SK-N-SH treated with all-trans-retinoic acid at 6 μM for 48 hours (cell line): Measurements from ENCODE around the gene S100P.

Experiments
- ATAC-seq: fragments of 200-7000 bp; cut with Tn5 transposase; 3 replicates; pipeline ENCODE4 v1.9.1; 2020; ENCODE audit warnings: mild to moderate bottlenecking, moderate library complexity
- ARNTL ChIP-seq: fragments of 450-650 bp; formaldehyde crosslinking; IDR thresholded peaks from 2 replicates; pipeline ENCODE4 v1.5.0; 2020; ENCODE audit warnings: low read depth, mild to moderate bottlenecking, moderate library complexity, borderline replicate concordance
- BACH2 ChIP-seq: fragments of 250-450 bp; sonication (Bioruptor Pico); IDR thresholded peaks from 2 replicates; pipeline ENCODE4 v1.9.0; 2021; ENCODE audit warnings: mild to moderate bottlenecking, borderline replicate concordance
- CREB5 ChIP-seq: fragments of 250-450 bp; sonication (Bioruptor Pico); IDR thresholded peaks from 2 replicates; pipeline ENCODE4 v1.5.1; 2020; ENCODE audit warnings: low read depth, mild to moderate bottlenecking, moderate library complexity
- CSDC2 ChIP-seq: fragments of 250-450 bp; sonication (Bioruptor Pico); IDR thresholded peaks from 2 replicates; pipeline ENCODE4 v1.5.0; 2020; ENCODE audit warnings: mild to moderate bottlenecking, moderate library complexity
- CSRNP3 ChIP-seq: fragments of 250-450 bp; sonication (Bioruptor Pico); IDR thresholded peaks from 2 replicates; pipeline ENCODE4 v1.5.1; 2021; ENCODE audit warnings: mild to moderate bottlenecking, moderate library complexity
- ESRRG ChIP-seq: fragments of 250-450 bp; sonication (Bioruptor Pico); IDR thresholded peaks from 2 replicates; pipeline ENCODE4 v1.6.1; 2021; ENCODE audit warnings: mild to moderate bottlenecking
- GLIS3 ChIP-seq: fragments of 250-450 bp; sonication (Bioruptor Pico); IDR thresholded peaks from 2 replicates; pipeline ENCODE4 v1.5.0; 2020; ENCODE audit warnings: mild to moderate bottlenecking, moderate library complexity
- ISL1 ChIP-seq: fragments of 250-450 bp; sonication (Bioruptor Pico); IDR thresholded peaks from 2 replicates; pipeline ENCODE4 v2.1.2; 2022; ENCODE audit warnings: mild to moderate bottlenecking, moderate library complexity
- OSR1 ChIP-seq: fragments of 250-450 bp; sonication (Bioruptor Pico); IDR thresholded peaks from 2 replicates; pipeline ENCODE4 v1.8.0; 2022; ENCODE audit warnings: moderate library complexity, mild to moderate bottlenecking, inconsistent platforms
- POU6F1 ChIP-seq: fragments of 250-450 bp; sonication (Bioruptor Pico); IDR thresholded peaks from 2 replicates; pipeline ENCODE4 v1.8.0; 2021; ENCODE audit warnings: low read depth, mild to moderate bottlenecking, moderate library complexity, borderline replicate concordance
- PPARA ChIP-seq: fragments of 250-450 bp; sonication (Bioruptor Pico); IDR thresholded peaks from 2 replicates; pipeline ENCODE4 v1.5.0; 2020; ENCODE audit warnings: mild to moderate bottlenecking, borderline replicate concordance
- RARB ChIP-seq: fragments of 250-450 bp; sonication (Bioruptor Pico); IDR thresholded peaks from 2 replicates; pipeline ENCODE4 v1.8.0; 2021; ENCODE audit warnings: mild to moderate bottlenecking, moderate library complexity
- SNAI2 ChIP-seq: fragments of 250-450 bp; sonication (Bioruptor Pico); IDR thresholded peaks from 2 replicates; pipeline ENCODE4 v1.5.0; 2020; ENCODE audit warnings: mild to moderate bottlenecking, moderate library complexity
- TCF4 ChIP-seq: fragments of 250-450 bp; sonication (Bioruptor Pico); IDR thresholded peaks from 2 replicates; pipeline ENCODE4 v1.8.0; 2021; ENCODE audit warnings: mild to moderate bottlenecking, moderate library complexity, borderline replicate concordance
- TOX ChIP-seq: fragments of 250-450 bp; sonication (Bioruptor Pico); IDR thresholded peaks from 2 replicates; pipeline ENCODE4 v1.8.0; 2021; ENCODE audit warnings: mild to moderate bottlenecking, moderate library complexity, borderline replicate concordance
- TSHZ2 ChIP-seq: fragments of 250-450 bp; sonication (Bioruptor Pico); IDR thresholded peaks from 2 replicates; pipeline ENCODE4 v1.5.0; 2020; ENCODE audit warnings: mild to moderate bottlenecking, moderate library complexity
- ZFP3 ChIP-seq: fragments of 250-450 bp; sonication (Bioruptor Pico); IDR thresholded peaks from 2 replicates; pipeline ENCODE4 v1.5.0; 2020; ENCODE audit warnings: mild to moderate bottlenecking, moderate library complexity
- ZFP30 ChIP-seq: fragments of 450-650 bp; formaldehyde crosslinking; IDR thresholded peaks from 2 replicates; pipeline ENCODE4 v1.5.0; 2022; ENCODE audit warnings: mild to moderate bottlenecking, moderate library complexity
- ZNF565 ChIP-seq: fragments of 450-650 bp; formaldehyde crosslinking; conservative IDR thresholded peaks from 2 replicates; pipeline ENCODE4 v1.5.0; 2020; ENCODE audit warnings: low read depth, mild to moderate bottlenecking, moderate library complexity
- ZNF70 ChIP-seq: fragments of 450-650 bp; formaldehyde crosslinking; IDR thresholded peaks from 2 replicates; pipeline ENCODE4 v1.5.0; 2020; ENCODE audit warnings: mild to moderate bottlenecking, moderate library complexity
- ZNF8 ChIP-seq: fragments of 450-650 bp; formaldehyde crosslinking; IDR thresholded peaks from 2 replicates; pipeline ENCODE4 v1.5.0; 2020; ENCODE audit warnings: mild to moderate bottlenecking, moderate library complexity

Gene S100P

GRCh38 chr4:6727943-6728250, 34.2 kb downstream of the S100P start:
- no peak for ATAC-seq
- TF ChIP-seq TOX (CRISPR knock-in tag): no peak
- TF ChIP-seq OSR1 (CRISPR knock-in tag): no peak
- TF ChIP-seq RARB (CRISPR knock-in tag): no peak
- no peak for TF ChIP-seq CREB5 (CRISPR knock-in tag)
- TF ChIP-seq TCF4 (CRISPR knock-in tag): no peak
- no peak for TF ChIP-seq GLIS3
- TF ChIP-seq ZNF565 (CRISPR knock-in tag): no peak
- TF ChIP-seq ARNTL (CRISPR knock-in tag): no peak
- TF ChIP-seq BACH2 (CRISPR knock-in tag): no peak
- no peak for TF ChIP-seq ZFP3
- no peak for TF ChIP-seq CSDC2 (CRISPR knock-in tag)
- TF ChIP-seq ZNF70: no peak
- TF ChIP-seq TSHZ2: no peak
- TF ChIP-seq PPARA (CRISPR knock-in tag): no peak
- TF ChIP-seq ZNF8: no peak
- TF ChIP-seq POU6F1 (CRISPR knock-in tag): no peak

GRCh38 chr4:6728320-6729029, 34.8 kb downstream of the S100P start:
- TF ChIP-seq ZNF70 (no peak), ZFP3 (no peak), GLIS3 (no peak), ISL1 (CRISPR knock-in tag) (no peak), SNAI2 (CRISPR knock-in tag) (no peak), ZNF565 (CRISPR knock-in tag) (no peak), RARB (CRISPR knock-in tag) (no peak), ESRRG (CRISPR knock-in tag) (no peak), ZFP30 (no peak), TSHZ2 (no peak), ARNTL (CRISPR knock-in tag) (no peak), TCF4 (CRISPR knock-in tag) (no peak)
- no peak for ATAC-seq

- ATAC-seq: no peak
- TF ChIP-seq TSHZ2 (no peak), POU6F1 (CRISPR knock-in tag) (no peak), ZNF565 (CRISPR knock-in tag) (no peak), CSRNP3 (CRISPR knock-in tag) (no peak)
Measured at GRCh38 chr4:6730603-6731317, 37.1 kb downstream of the S100P start.
